Activated CD4-positive, alpha-beta T cell treated with anti-CD3 and anti-CD28 coated beads, Interleukin-2, amount 50 U/mL, for 1 hour (primary cell): Measurements from ENCODE around the gene ZNF426.

ENCODE experiments used
- DNase-seq: peaks from one replicate; pipeline ENCODE4 v3.0.0-alpha.2; 2020

The ZNF426 gene

DNA sequence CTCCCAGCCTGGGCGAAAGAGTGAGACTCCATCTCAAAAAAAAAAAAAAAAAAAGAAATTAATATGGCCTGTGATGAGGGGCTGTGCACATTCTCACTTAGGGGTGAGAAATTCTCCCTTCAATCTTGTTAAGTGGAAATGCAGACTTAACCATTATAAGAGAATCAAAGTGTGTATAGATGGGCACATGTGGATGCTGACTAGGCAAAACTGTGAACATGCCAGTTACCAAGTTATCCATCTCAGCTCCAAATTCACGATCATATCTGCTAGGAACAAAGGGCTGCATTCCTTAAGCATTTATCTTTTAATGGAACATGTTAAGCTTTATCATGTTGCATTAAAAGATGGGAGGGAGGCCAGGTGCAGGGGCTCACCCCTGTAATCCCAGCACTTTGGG is 44.3 kb downstream of the ZNF426 start:
- no peak for DNase-seq

DNA sequence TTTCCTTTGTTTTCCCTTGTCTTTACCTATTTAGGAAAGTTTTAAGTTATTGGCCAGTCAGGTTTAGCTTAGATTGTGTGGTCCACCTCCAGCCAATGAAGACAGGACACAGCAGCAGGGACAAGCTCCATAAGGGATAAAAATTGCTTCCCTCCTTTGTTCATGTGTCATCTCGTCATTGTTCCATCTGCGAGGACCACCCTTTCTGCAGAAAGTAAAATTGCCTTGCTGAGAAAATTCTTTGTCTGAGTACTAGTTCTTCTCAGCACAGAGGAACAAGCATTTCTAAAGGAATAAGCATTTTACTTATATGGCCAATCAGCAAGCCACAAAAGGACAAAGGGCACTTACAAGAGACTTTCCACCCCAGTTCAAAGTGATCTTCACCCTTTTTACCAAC is 51.4 kb downstream of the ZNF426 start:
- no peak for DNase-seq

DNA sequence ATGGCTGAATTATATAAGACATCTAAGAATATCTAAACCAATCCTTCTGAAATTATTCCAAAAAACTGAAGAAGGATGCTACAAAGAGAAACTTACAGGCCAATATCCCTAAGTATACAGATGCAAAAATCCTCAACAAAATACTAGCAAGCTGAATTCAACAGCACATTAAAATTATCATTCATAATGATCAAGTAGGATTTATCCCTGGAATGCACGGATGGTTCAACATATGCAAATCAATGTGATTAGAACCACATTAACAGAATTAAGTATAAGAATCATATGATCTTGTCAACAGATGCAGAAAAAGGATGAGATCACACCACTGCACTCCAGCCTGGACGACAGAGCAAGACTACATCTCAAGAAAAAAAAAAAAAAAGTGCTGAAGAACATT is 53.3 kb downstream of the ZNF426 start:
- no peak for DNase-seq

DNA sequence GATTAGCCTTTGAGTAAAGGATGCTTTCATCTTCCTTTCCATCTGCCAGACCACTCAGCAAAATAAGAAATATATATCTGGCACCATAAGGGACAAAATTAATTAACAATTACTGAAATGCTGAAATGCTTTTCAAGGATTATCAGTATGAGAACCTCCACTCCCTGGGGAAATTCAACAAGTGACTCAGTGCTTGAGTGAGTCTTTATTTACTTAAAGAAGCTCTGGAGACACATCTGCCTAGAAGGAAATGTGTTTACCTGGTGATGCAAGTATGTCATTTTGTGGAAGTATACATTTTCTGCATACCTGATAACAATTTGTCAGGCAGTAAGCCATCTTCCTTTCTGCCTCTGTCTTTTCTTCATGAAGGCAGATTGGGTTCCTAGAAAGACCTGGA is 63.5 kb downstream of the ZNF426 start:
- no peak for DNase-seq
